Naive thymus-derived CD4-positive, alpha-beta T cell (primary cell): ENCODE results near the gene GLE1. TPM values are rescaled to one million over a fixed set of nuclear protein-coding genes. Genes with fewer than 3 reads are reported as not detected.
A peak's percentile ranks its signal among the peaks of the same experiment; 100 is the strongest.

ENCODE experiments used
- ATAC-seq: fragments of 150-1000 bp; cut with Tn5 transposase; 2 replicates; pipeline ENCODE4 v1.10.0; 2021; ENCODE audit warnings: mild to moderate bottlenecking, moderate library complexity
- CTCF ChIA-PET: fragments of 350-600 bp; sonication (Branson Sonifier 250); formaldehyde crosslinking; loops from one replicate; lab custom pipeline; 2021; ENCODE audit warnings: antibody characterized with exemption; lab: Charles Lee
- POLR2A ChIA-PET: fragments of 350-600 bp; sonication (Branson Sonifier 250); formaldehyde crosslinking; loops from one replicate; lab custom pipeline; 2021; ENCODE audit warnings: antibody characterized with exemption, inconsistent platforms; lab: Charles Lee
- DNase-seq, 9 donors: peaks; one replicate each; pipeline versions ENCODE4 v3.0.0 to v3.0.0-alpha.2; 2020 to 2022; ENCODE audit warnings: mixed read lengths in 1 of 9
- H3K27ac ChIP-seq: one replicate; pipeline ENCODE4 v1.7.0; 2013; ENCODE audit warnings: mild to moderate bottlenecking, low read depth, low read length, moderate library complexity
- H3K27me3 ChIP-seq, 2 donors: one replicate each; pipeline ENCODE4 v1.7.0; 2013; ENCODE audit warnings: low read length in 2 of 2, mild to moderate bottlenecking in 2 of 2, moderate library complexity in 2 of 2; ENCODE audit not compliant: control insufficient read depth in 2 of 2, insufficient read depth in 2 of 2
- H3K36me3 ChIP-seq, 3 experiments: 1 replicate in 2 of 3; 2 replicates in 1 of 3; pipeline ENCODE4 v1.7.0; 2013; ENCODE audit warnings: low read length in 3 of 3, mild to moderate bottlenecking in 3 of 3, moderate library complexity in 1 of 3; ENCODE audit not compliant: insufficient read depth in 3 of 3, control insufficient read depth in 2 of 3
- H3K4me1 ChIP-seq, 2 donors: one replicate each; pipeline ENCODE4 v1.7.0; 2013; ENCODE audit warnings: low read length in 2 of 2, mild to moderate bottlenecking in 2 of 2, moderate library complexity in 1 of 2; ENCODE audit not compliant: control insufficient read depth in 2 of 2, insufficient read depth in 2 of 2
- H3K4me3 ChIP-seq: 2 replicates; pipeline ENCODE4 v1.7.0; 2013; ENCODE audit warnings: mild to moderate bottlenecking, low read length
- H3K9me3 ChIP-seq, 3 experiments: 1 replicate in 2 of 3; 2 replicates in 1 of 3; pipeline ENCODE4 v1.7.0; 2013; ENCODE audit warnings: low read length in 3 of 3; ENCODE audit not compliant: control insufficient read depth in 2 of 3
- H3K27ac Mint-ChIP-seq, 9 donors: one replicate each; pipeline ENCODE4 v1.8.0; 2020 to 2022; ENCODE audit warnings: mixed read lengths in 9 of 9, mild to moderate bottlenecking in 8 of 9, moderate library complexity in 5 of 9, inconsistent platforms in 2 of 9
- H3K27me3 Mint-ChIP-seq, 5 donors: one replicate each; pipeline ENCODE4 v1.8.0; 2021 to 2022; ENCODE audit warnings: mixed read lengths in 5 of 5, mild to moderate bottlenecking in 1 of 5
- H3K36me3 Mint-ChIP-seq, 5 donors: one replicate each; pipeline ENCODE4 v1.8.0; 2020 to 2022; ENCODE audit warnings: mixed read lengths in 5 of 5, mild to moderate bottlenecking in 3 of 5, inconsistent platforms in 1 of 5
- H3K4me1 Mint-ChIP-seq, 7 donors: one replicate each; pipeline ENCODE4 v1.8.0; 2020 to 2022; ENCODE audit warnings: mixed read lengths in 7 of 7, mild to moderate bottlenecking in 3 of 7, inconsistent platforms in 1 of 7
- H3K4me3 Mint-ChIP-seq, 10 donors: one replicate each; pipeline ENCODE4 v1.8.0; 2020 to 2022; ENCODE audit warnings: mild to moderate bottlenecking in 10 of 10, mixed read lengths in 10 of 10, moderate library complexity in 6 of 10, inconsistent platforms in 2 of 10
- H3K9me3 Mint-ChIP-seq, 11 donors: one replicate each; pipeline ENCODE4 v1.8.0; 2020 to 2022; ENCODE audit warnings: mixed read lengths in 11 of 11, mild to moderate bottlenecking in 4 of 11, inconsistent platforms in 1 of 11, moderate library complexity in 1 of 11
- intact Hi-C, 2 donors: fragments of 100-400 bp; cut with micrococcal nuclease; formaldehyde crosslinking; loops; one replicate each; pipeline ENCODE4 v1.15.1; 2023
- polyA plus RNA-seq, 2 donors: library from polyadenylated mRNA; unstranded; fragments of 300-500 nt; fragmentation: Illumina TruSeq; gene quantifications; one replicate each; pipeline ENCODE4 v1.2.3, GENCODE V29; 2021
- total RNA-seq, 6 experiments: library from RNA in 5 of 6; stranded (reverse) in 5 of 6; gene quantifications; 1 replicate in 5 of 6; 2 replicates in 1 of 6; pipeline ENCODE4 v1.2.3 and lab custom pipeline; 2021 to 2026

GLE1 gene
- total and polyA plus RNA-seq, 7 experiments from 2014 or later: 14.2 to 46.5 (median 30.5) TPM

DNA sequence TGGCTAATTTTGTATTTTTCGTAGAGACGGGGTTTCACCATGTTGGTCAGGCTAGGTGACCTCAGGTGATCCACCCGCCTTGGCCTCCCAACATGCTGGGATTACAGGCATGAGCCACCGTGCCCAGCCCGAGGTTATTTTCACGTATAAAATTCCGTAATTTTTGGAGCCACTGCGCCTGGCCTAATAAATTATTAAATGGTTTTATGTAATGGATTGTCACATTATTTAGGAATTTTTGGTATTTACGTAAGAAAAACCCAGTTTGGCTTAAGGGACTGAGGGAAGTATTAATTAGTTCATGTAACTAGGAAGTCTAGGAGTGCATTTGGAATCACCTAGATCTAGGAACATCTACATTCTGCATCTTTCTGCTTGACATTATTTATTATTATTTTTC, 8.3 kb downstream of the GLE1 start:
- Mint-ChIP-seq H3K4me3 (no peak overlapping the region), H3K27ac (no peak overlapping the region), H3K9me3 (no peaks in the 10 kb centered on the region), H3K4me1 (peaks cover 6 to 27% (median 19%) of the 10 kb centered on the region in 7 donors), H3K36me3 (peaks cover 2 to 38% (median 21%) of the 10 kb centered on the region in 5 donors), H3K27me3 (no peaks in the 10 kb centered on the region)
- no peak for ATAC-seq
- intact Hi-C loops: no loop called here
- H3K27ac ChIP-seq: no peak overlapping the region
- POLR2A ChIA-PET: no interaction called here
- no peak for DNase-seq
- H3K4me3 ChIP-seq: no peak overlapping the region
- peaks cover 0 to 76% (median 15%) of the 10 kb centered on the region in 3 experiments for H3K36me3 ChIP-seq
- H3K4me1 ChIP-seq: peaks cover 0 to 18% of the 10 kb centered on the region in 2 donors
- CTCF ChIA-PET: no interaction called here
- no peaks in the 10 kb centered on the region for H3K27me3 ChIP-seq
- no peaks in the 10 kb centered on the region for H3K9me3 ChIP-seq

DNA sequence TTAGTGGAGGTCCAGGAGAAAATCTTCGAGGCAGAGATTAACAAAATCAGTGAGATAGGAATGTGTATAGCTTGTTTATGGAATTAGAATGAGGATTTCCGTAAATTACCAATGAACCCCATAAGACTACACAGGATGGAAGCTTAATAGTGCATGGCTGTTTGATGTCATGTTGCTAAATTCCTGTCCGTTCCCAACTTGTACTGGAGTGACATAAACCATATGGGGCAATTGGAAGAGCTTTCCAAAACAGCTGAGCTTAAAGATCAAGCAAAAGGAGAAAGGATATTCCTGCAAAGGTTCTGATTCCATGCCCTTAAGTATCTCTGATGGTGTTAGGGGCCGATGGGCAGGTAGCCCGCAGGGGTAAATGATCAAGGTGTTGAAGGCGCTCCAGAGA, 17.4 kb downstream of the GLE1 start:
- Mint-ChIP-seq H3K4me1 (peaks cover 0 to 14% (median 0%) of the 10 kb centered on the region in 7 donors), H3K27ac (peak overlapping the region in 1 of 9 donors; percentile 4), H3K27me3 (no peaks in the 10 kb centered on the region), H3K9me3 (peaks cover 0 to 4% (median 0%) of the 10 kb centered on the region in 11 donors), H3K4me3 (no peak overlapping the region), H3K36me3 (peaks cover 8 to 55% (median 37%) of the 10 kb centered on the region in 5 donors)
- Histone ChIP-seq H3K27ac (no peak overlapping the region), H3K36me3 (peaks cover 14 to 80% (median 21%) of the 10 kb centered on the region in 3 experiments), H3K27me3 (no peaks in the 10 kb centered on the region), H3K4me1 (no peaks in the 10 kb centered on the region), H3K4me3 (no peak overlapping the region), H3K9me3 (no peaks in the 10 kb centered on the region)
- CTCF ChIA-PET: no interaction called here
- intact Hi-C loops: no loop called here
- no peak for ATAC-seq
- POLR2A ChIA-PET: interaction anchor here (0.6 to 1.5 kb wide), 2 partner anchors 29 to 228 kb away, joined by 3 to 5 read pairs; no protein-coding TSS in a partner anchor
- DNase-seq: no peak

DNA sequence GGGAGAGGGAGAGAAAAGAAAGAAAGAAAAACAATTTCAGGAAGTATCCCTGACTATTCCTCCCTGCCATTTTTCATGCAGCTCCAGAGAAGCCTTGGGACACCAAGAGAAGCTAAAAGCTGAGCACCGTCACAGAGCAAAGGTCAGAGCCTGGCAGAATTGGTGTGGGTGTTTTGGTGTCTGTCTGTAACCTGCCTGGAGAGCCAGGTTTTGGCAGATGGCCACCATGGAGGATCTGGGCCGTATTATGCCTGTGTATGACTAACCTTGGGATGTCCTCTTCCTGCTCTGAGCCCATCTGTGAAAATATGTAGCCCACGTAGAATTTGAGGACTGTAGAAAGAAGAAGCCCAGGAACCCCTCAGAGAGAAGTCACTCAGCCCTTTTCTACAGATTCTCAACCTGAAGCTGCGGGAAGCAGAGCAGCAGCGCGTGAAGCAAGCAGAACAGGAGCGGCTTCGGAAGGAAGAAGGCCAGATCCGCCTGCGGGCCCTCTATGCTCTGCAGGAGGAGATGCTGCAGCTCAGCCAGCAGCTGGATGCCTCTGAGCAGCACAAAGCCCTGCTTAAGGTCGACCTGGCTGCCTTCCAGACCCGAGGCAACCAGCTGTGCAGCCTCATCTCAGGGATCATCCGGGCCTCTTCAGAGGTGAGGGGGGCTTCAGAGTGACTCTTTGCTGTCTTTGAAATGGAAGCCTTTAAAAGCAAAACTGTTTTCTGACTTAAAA, 18.8 kb downstream of the GLE1 start:
- Mint-ChIP-seq H3K4me1 (peaks cover 0 to 5% (median 0%) of the 10 kb centered on the region in 7 donors), H3K27me3 (no peaks in the 10 kb centered on the region), H3K36me3 (peaks cover 4 to 44% (median 24%) of the 10 kb centered on the region in 5 donors), H3K9me3 (peaks cover 0 to 4% (median 0%) of the 10 kb centered on the region in 11 donors), H3K27ac (peak overlapping the region in 3 of 9 donors; percentile 42 to 51 (median 42)), H3K4me3 (no peak overlapping the region)
- POLR2A ChIA-PET: interaction anchor here (0.7 kb wide), 1 partner anchor 346 kb away, joined by 3 read pairs; no protein-coding TSS in a partner anchor
- H3K9me3 ChIP-seq: no peaks in the 10 kb centered on the region
- H3K4me1 ChIP-seq: no peaks in the 10 kb centered on the region
- DNase-seq (no peak), ATAC-seq (no peak)
- intact Hi-C loops: no loop called here
- H3K36me3 ChIP-seq: peaks cover 21 to 79% (median 24%) of the 10 kb centered on the region in 3 experiments
- no peaks in the 10 kb centered on the region for H3K27me3 ChIP-seq
- CTCF ChIA-PET: no interaction called here
- no peak overlapping the region for H3K27ac ChIP-seq
- no peak overlapping the region for H3K4me3 ChIP-seq

DNA sequence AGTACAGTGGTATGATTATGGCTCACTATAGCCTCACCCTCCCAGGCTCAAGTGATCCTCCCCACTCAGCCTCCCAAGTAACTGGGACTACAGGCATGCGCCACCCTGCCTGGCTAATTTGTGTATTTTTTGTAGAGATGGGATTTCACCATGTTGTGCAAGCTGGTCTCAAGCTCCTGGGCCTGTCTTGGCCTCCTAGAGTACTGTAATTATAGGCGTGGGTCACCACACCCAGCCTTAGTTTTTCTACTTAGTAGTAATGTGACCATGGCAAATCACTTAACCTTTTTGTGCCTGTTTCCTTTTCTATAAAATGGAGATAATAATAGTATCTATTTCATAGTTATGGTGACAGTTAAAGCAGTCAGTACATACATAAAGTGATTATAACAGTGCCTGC, 22.2 kb downstream of the GLE1 start:
- H3K4me1 ChIP-seq: no peaks in the 10 kb centered on the region
- intact Hi-C loops: no loop called here
- Mint-ChIP-seq H3K27ac (no peak overlapping the region), H3K27me3 (no peaks in the 10 kb centered on the region), H3K4me3 (no peak overlapping the region), H3K9me3 (no peaks in the 10 kb centered on the region), H3K4me1 (peaks cover 0 to 4% (median 0%) of the 10 kb centered on the region in 7 donors), H3K36me3 (peaks cover 10 to 41% (median 25%) of the 10 kb centered on the region in 5 donors)
- CTCF ChIA-PET: interaction anchor here (1.0 kb wide), 1 partner anchor 8 kb away, joined by 3 read pairs; no protein-coding TSS in a partner anchor
- peaks cover 24 to 88% (median 40%) of the 10 kb centered on the region in 3 experiments for H3K36me3 ChIP-seq
- no peaks in the 10 kb centered on the region for H3K9me3 ChIP-seq
- no peak overlapping the region for H3K27ac ChIP-seq
- no peak overlapping the region for H3K4me3 ChIP-seq
- ATAC-seq (no peak), DNase-seq (no peak)
- H3K27me3 ChIP-seq: no peaks in the 10 kb centered on the region
- POLR2A ChIA-PET: interaction anchor here (1.0 kb wide), 1 partner anchor 15 kb away, joined by 3 read pairs; no protein-coding TSS in a partner anchor

DNA sequence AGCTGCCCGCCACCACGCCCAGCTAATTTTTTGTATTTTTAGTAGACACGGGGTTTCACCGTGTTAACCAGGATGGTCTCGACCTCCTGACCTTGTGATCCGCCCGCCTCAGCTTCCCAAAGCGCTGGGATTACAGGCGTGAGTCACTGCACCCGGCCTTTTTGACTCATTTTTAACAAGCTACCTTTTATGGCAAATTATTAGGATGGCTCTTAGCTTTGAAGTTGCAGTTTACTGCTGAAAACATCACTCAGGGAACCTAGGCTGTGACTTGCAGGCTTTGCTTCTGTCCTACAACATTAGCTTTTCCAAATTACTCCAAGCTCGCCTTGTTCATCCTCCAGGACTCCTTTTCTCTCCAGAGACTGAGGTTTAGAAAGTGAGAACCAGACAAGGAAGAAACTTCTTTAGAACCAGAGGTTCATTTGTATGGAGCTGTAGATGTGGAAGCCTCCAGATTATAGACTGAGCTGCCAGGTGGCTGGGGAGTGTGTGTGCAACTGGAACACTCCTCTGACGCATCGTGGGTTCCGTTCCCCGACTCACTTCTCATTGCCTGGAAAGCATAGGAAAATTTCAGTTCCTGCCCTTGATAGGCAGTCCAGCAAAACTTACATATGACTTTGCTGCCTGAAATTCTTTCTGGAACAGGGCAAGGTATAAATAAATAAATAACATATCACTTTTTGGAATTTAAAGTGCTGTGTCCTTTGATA, 24.1 kb downstream of the GLE1 start:
- ATAC-seq: no peak
- Mint-ChIP-seq H3K27ac (peak overlapping the region in 2 of 9 donors; percentile 5 to 41), H3K4me1 (peaks cover 0 to 3% (median 0%) of the 10 kb centered on the region in 7 donors), H3K9me3 (no peaks in the 10 kb centered on the region), H3K4me3 (no peak overlapping the region), H3K36me3 (peaks cover 6 to 33% (median 24%) of the 10 kb centered on the region in 5 donors), H3K27me3 (no peaks in the 10 kb centered on the region)
- DNase-seq: no peak
- Histone ChIP-seq H3K4me1 (no peaks in the 10 kb centered on the region), H3K27me3 (no peaks in the 10 kb centered on the region), H3K9me3 (no peaks in the 10 kb centered on the region), H3K27ac (no peak overlapping the region), H3K36me3 (peaks cover 23 to 87% (median 29%) of the 10 kb centered on the region in 3 experiments), H3K4me3 (no peak overlapping the region)
- CTCF ChIA-PET: no interaction called here
- intact Hi-C loops: no loop called here
- POLR2A ChIA-PET: interaction anchor here (0.6 kb wide), 1 partner anchor 37 kb away, joined by 3 read pairs; no protein-coding TSS in a partner anchor

DNA sequence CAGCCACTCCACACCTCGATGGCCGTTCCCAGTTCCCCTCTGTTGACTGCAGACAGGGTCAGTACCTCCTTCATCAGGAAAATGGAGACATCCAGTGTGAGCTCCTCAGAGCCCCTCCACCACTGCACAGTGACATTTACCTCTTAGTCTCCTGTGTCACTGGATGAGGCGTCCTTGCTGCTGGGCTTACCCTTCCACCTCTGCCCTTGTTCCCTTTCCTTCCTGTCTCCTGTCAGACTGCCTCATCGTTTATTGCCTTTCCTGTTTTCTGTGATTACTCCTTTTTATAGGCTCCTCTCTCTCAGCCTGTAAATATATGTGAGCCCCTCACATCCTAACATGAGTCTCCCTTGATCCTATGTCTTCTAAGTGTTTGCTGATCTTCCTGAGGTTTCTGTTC, 24.7 kb downstream of the GLE1 start:
- POLR2A ChIA-PET: no interaction called here
- H3K9me3 Mint-ChIP-seq: no peaks in the 10 kb centered on the region
- peaks cover 0 to 3% (median 0%) of the 10 kb centered on the region in 7 donors for H3K4me1 Mint-ChIP-seq
- intact Hi-C loops: no loop called here
- no peak overlapping the region for H3K27ac ChIP-seq
- CTCF ChIA-PET: no interaction called here
- H3K9me3 ChIP-seq: no peaks in the 10 kb centered on the region
- H3K36me3 ChIP-seq: peaks cover 27 to 87% (median 28%) of the 10 kb centered on the region in 3 experiments
- H3K27me3 Mint-ChIP-seq: no peaks in the 10 kb centered on the region
- DNase-seq: no peak
- peak overlapping the region in 4 of 9 donors; percentile 5 to 77 (median 58) for H3K27ac Mint-ChIP-seq
- no peak overlapping the region for H3K4me3 Mint-ChIP-seq
- no peaks in the 10 kb centered on the region for H3K4me1 ChIP-seq
- peaks cover 6 to 35% (median 24%) of the 10 kb centered on the region in 5 donors for H3K36me3 Mint-ChIP-seq
- no peaks in the 10 kb centered on the region for H3K27me3 ChIP-seq
- no peak for ATAC-seq
- H3K4me3 ChIP-seq: no peak overlapping the region
